ENCODE measurements around the gene DISC1. TPM values are rescaled to one million over a fixed set of nuclear protein-coding genes. Genes with fewer than 3 reads are reported as not detected.

Gene DISC1
- total and polyA plus RNA-seq, 2 donors (not counting 3 experiments of a cell fraction or from before 2014, with no cell fraction given), result 3.3 to 14.7 TPM

DNA sequence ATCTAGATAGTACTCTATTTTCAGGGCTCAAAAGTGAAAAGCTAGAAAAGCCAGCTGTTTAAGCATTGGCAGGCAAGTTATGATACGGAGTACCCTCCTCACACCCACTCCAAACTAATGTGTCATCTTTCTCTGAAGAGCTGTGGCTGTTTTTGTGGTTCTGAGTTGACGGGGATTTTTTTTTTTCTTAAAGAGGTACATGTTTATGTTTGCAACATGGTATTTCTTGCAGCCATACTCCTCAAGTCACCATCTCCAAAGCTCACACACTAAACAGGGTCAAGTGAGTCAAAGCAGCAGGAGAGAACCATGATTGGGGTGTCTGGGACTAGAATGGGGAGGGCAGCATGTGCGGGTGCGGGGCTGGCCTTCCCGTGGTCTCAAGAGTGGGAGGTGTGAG, 347.2 kb downstream of the DISC1 start:
- no peak overlapping the region for H3K4me2 ChIP-seq (ENCODE audit: insufficient read depth, low read length)

More for the DNA sequence above, 347.2 kb downstream of the DISC1 start:
- H3K79me2 ChIP-seq (ENCODE audit: control insufficient read depth, insufficient read depth, low read length), result no peaks in the 10 kb centered on the region
- no peak overlapping the region for H3K4me3 ChIP-seq (replicated peaks in 1 of 3; ENCODE audit: insufficient read depth in 1 of 3, low read depth in 1 of 3, low read length in 3 of 3)
- H3K36me3 ChIP-seq (ENCODE audit: control insufficient read depth in 2 of 2, extremely low read depth in 1 of 2, insufficient read depth in 2 of 2, low read length in 2 of 2), result no peaks in the 10 kb centered on the region
- H3K27me3 ChIP-seq (ENCODE audit: control insufficient read depth in 2 of 2, insufficient read depth in 2 of 2, low read length in 2 of 2), result no peaks in the 10 kb centered on the region
- dilution Hi-C loops (cut with MboI; ENCODE audit: extremely low pct_ligation_motif_present, low sequenced_read_pairs), result no loop called here
- H3K9me3 ChIP-seq (replicated peaks; ENCODE audit: control insufficient read depth, insufficient read depth, low read length), result no peaks in the 10 kb centered on the region
- H4K20me1 ChIP-seq (replicated peaks; ENCODE audit: control insufficient read depth, extremely low read depth, insufficient read depth, low read length), result no peaks in the 10 kb centered on the region
- no peak for FAIRE-seq
- no peak for DNase-seq (ENCODE audit: low read depth, low spot score)
- BruUV-seq (replicated peaks), result no TSS peak
- TF ChIP-seq POLR2AphosphoS5 (IDR thresholded peaks at IDR 0.05; ENCODE audit: insufficient read depth, low read depth, low read length) (no peak), EZH2 (IDR thresholded peaks at IDR 0.05; ENCODE audit: borderline replicate concordance, low read depth, low read length, severe bottlenecking) (no peak), MYC (IDR thresholded peaks at IDR 0.05; ENCODE audit: low read depth, low read length) (no peak), JUN (IDR thresholded peaks at IDR 0.05; ENCODE audit: borderline replicate concordance, insufficient read depth, insufficient read length, low read depth) (no peak), GATA2 (IDR thresholded peaks at IDR 0.05; ENCODE audit: insufficient read depth, insufficient read length, low read depth, low read length) (no peak), FOS (IDR thresholded peaks at IDR 0.05; ENCODE audit: borderline replicate concordance, insufficient read depth, low read length) (no peak), POLR2A (IDR thresholded peaks at IDR 0.05; ENCODE audit: low read depth, low read length) (no peak)
- TF ChIP-seq, protein P1, sequence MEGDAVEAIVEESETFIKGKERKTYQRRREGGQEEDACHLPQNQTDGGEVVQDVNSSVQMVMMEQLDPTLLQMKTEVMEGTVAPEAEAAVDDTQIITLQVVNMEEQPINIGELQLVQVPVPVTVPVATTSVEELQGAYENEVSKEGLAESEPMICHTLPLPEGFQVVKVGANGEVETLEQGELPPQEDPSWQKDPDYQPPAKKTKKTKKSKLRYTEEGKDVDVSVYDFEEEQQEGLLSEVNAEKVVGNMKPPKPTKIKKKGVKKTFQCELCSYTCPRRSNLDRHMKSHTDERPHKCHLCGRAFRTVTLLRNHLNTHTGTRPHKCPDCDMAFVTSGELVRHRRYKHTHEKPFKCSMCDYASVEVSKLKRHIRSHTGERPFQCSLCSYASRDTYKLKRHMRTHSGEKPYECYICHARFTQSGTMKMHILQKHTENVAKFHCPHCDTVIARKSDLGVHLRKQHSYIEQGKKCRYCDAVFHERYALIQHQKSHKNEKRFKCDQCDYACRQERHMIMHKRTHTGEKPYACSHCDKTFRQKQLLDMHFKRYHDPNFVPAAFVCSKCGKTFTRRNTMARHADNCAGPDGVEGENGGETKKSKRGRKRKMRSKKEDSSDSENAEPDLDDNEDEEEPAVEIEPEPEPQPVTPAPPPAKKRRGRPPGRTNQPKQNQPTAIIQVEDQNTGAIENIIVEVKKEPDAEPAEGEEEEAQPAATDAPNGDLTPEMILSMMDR (IDR thresholded peaks at IDR 0.05; ENCODE audit: extremely low read depth in 1 of 2, insufficient read depth in 1 of 2, low read depth in 1 of 2, low read length in 2 of 2), result no peak
- TF ChIP-seq, protein P2, sequence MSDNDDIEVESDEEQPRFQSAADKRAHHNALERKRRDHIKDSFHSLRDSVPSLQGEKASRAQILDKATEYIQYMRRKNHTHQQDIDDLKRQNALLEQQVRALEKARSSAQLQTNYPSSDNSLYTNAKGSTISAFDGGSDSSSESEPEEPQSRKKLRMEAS (IDR thresholded peaks at IDR 0.05; ENCODE audit: insufficient read depth, insufficient read length), result no peak
- no peak overlapping the region for H2AFZ ChIP-seq (ENCODE audit: low read depth, low read length)
- H3K9me1 ChIP-seq (replicated peaks; ENCODE audit: control insufficient read depth, extremely low read depth, insufficient read depth, low read length), result no peaks in the 10 kb centered on the region
- no peak overlapping the region for H3K27ac ChIP-seq (ENCODE audit: insufficient read depth, low read depth, low read length)
- ChIA-PET CTCF (interaction anchor here (0.8 to 2.0 kb wide), 3 partner anchors 10 to 42 kb away, joined by 3 to 7 read pairs (median 3); no protein-coding TSS in a partner anchor), POLR2A (no interaction called here)
- peaks cover 17% of the 10 kb centered on the region for H3K4me1 ChIP-seq (ENCODE audit: control insufficient read depth, extremely low read depth, insufficient read depth, low read length)
- intact Hi-C loops (cut with micrococcal nuclease), result loop anchor here (5.0 kb wide), 1 partner anchor 107 kb away; no protein-coding TSS in a partner anchor
- H3K9ac ChIP-seq (replicated peaks; ENCODE audit: extremely low read depth, insufficient read depth, low read length), result no peak overlapping the region
